Trophoblast cell (in vitro differentiated cells and primary cell): Measurements from ENCODE around the gene CRAMP1.

Experiments used
- DNase-seq, 2 donors: peaks; one replicate each; pipeline ENCODE4 v3.0.0-alpha.2; 2016
- H2AFZ ChIP-seq: 2 replicates; pipeline ENCODE4 v1.6.1; 2013; ENCODE audit warnings: low read length, moderate library complexity, mild to moderate bottlenecking; ENCODE audit not compliant: insufficient read depth, poor library complexity
- H2AK5ac ChIP-seq: 2 replicates; pipeline ENCODE4 v1.6.1; 2013; ENCODE audit warnings: mild to moderate bottlenecking, low read length
- H2BK120ac ChIP-seq: 2 replicates; pipeline ENCODE4 v1.6.1; 2013; ENCODE audit warnings: low read length, mild to moderate bottlenecking, moderate library complexity; ENCODE audit not compliant: insufficient read depth, poor library complexity
- H2BK12ac ChIP-seq: 2 replicates; pipeline ENCODE4 v1.6.1; 2013; ENCODE audit warnings: mild to moderate bottlenecking, low read length, moderate library complexity
- H2BK5ac ChIP-seq: 2 replicates; pipeline ENCODE4 v1.6.1; 2013; ENCODE audit warnings: low read length, low read depth, moderate library complexity, mild to moderate bottlenecking; ENCODE audit not compliant: poor library complexity
- H3K14ac ChIP-seq: 2 replicates; pipeline ENCODE4 v1.6.1; 2013; ENCODE audit warnings: mild to moderate bottlenecking, low read length
- H3K18ac ChIP-seq: 2 replicates; pipeline ENCODE4 v1.6.1; 2013; ENCODE audit warnings: mild to moderate bottlenecking, low read length
- H3K23ac ChIP-seq: 2 replicates; pipeline ENCODE4 v1.6.1; 2013; ENCODE audit warnings: low read length
- H3K27ac ChIP-seq: 2 replicates; pipeline ENCODE4 v1.5.1; 2013; ENCODE audit warnings: low read depth, mild to moderate bottlenecking, inconsistent platforms, low read length, moderate library complexity
- H3K27me3 ChIP-seq: 2 replicates; pipeline ENCODE4 v1.6.1; 2013; ENCODE audit warnings: inconsistent platforms, mild to moderate bottlenecking, low read length, moderate library complexity; ENCODE audit not compliant: insufficient read depth
- H3K36me3 ChIP-seq, 2 experiments: 1 replicate in 1 of 2; 2 replicates in 1 of 2; pipeline ENCODE4 v1.6.1; 2013; ENCODE audit warnings: low read length in 2 of 2, mild to moderate bottlenecking in 2 of 2, moderate library complexity in 1 of 2; ENCODE audit not compliant: insufficient read depth in 2 of 2, control insufficient read depth in 1 of 2
- H3K4ac ChIP-seq: 2 replicates; pipeline ENCODE4 v1.6.1; 2013; ENCODE audit warnings: low read depth, mild to moderate bottlenecking, low read length, moderate library complexity
- H3K4me1 ChIP-seq, 2 experiments: 1 replicate in 1 of 2; 2 replicates in 1 of 2; pipeline ENCODE4 v1.6.1; 2013; ENCODE audit warnings: low read length in 2 of 2, mild to moderate bottlenecking in 2 of 2, moderate library complexity in 1 of 2; ENCODE audit not compliant: insufficient read depth in 2 of 2, control insufficient read depth in 1 of 2
- H3K4me2 ChIP-seq: 2 replicates; pipeline ENCODE4 v1.6.1; 2013; ENCODE audit warnings: inconsistent platforms, mild to moderate bottlenecking, low read length, moderate library complexity
- H3K4me3 ChIP-seq: 2 replicates; pipeline ENCODE4 v1.5.1; 2013; ENCODE audit warnings: mild to moderate bottlenecking, low read depth, low read length, inconsistent platforms
- H3K79me1 ChIP-seq: one replicate; pipeline ENCODE4 v1.6.1; 2013; ENCODE audit warnings: low read length
- H3K79me2 ChIP-seq: 2 replicates; pipeline ENCODE4 v1.6.1; 2013; ENCODE audit warnings: low read length, mild to moderate bottlenecking; ENCODE audit not compliant: control insufficient read depth, insufficient read depth, poor library complexity
- H3K9ac ChIP-seq: 2 replicates; pipeline ENCODE4 v1.6.1; 2013; ENCODE audit warnings: mild to moderate bottlenecking, low read length
- H3K9me3 ChIP-seq: 2 replicates; pipeline ENCODE4 v1.6.1; 2013; ENCODE audit warnings: low read depth, mild to moderate bottlenecking, control low read depth, inconsistent platforms, low read length; ENCODE audit not compliant: insufficient read depth
- H4K12ac ChIP-seq: 2 replicates; pipeline ENCODE4 v1.6.1; 2013; ENCODE audit warnings: low read depth, mild to moderate bottlenecking, low read length, moderate library complexity
- H4K8ac ChIP-seq: 2 replicates; pipeline ENCODE4 v1.6.1; 2013; ENCODE audit warnings: low read depth, mild to moderate bottlenecking, low read length, moderate library complexity
- H4K91ac ChIP-seq: one replicate; pipeline ENCODE4 v1.6.1; 2013; ENCODE audit warnings: low read depth, mild to moderate bottlenecking, low read length, moderate library complexity
- WGBS: extraction: QIAGEN DNeasy Blood & Tissue Kit; methylation state at CpG from one replicate; pipeline ENCODE4 v1.1.7; 2013; ENCODE audit warnings: missing lambda C conversion rate; ENCODE audit not compliant: insufficient read length, insufficient coverage; ENCODE audit errors: extremely low coverage; 5-methylcytosine and 5-hydroxymethylcytosine counted together

The CRAMP1 gene

GRCh38 chr16:1613211-1613622 is 1.1 kb downstream of the CRAMP1 start:
- Histone ChIP-seq H2BK12ac (no peak overlapping the region), H3K4me2 (peak overlapping the region; percentile 98), H2AK5ac (no peak overlapping the region), H4K12ac (no peak overlapping the region), H2BK5ac (no peak overlapping the region), H3K18ac (no peak overlapping the region), H3K4me1 (peaks cover 19% of the 10 kb centered on the region in 2 experiments), H3K79me2 (peaks cover 20% of the 10 kb centered on the region), H4K8ac (no peak overlapping the region), H3K23ac (no peak overlapping the region), H3K27me3 (peaks cover 9% of the 10 kb centered on the region), H2BK120ac (no peak overlapping the region), H3K14ac (no peak overlapping the region), H3K27ac (no peak overlapping the region), H3K9me3 (no peaks in the 10 kb centered on the region), H3K4me3 (peak overlapping the region; percentile 90), H4K91ac (no peak overlapping the region), H2AFZ (no peak overlapping the region), H3K4ac (peak overlapping the region; percentile 66), H3K9ac (peak overlapping the region; percentile 20), H3K79me1 (peaks cover 15% of the 10 kb centered on the region), H3K36me3 (peaks cover 7 to 13% of the 10 kb centered on the region in 2 experiments)
- peak; percentile 42 to 64 for DNase-seq
- no CpG with 5 or more reads among the region's 20 CpGs for WGBS

GRCh38 chr16:1613728-1614455 is 1.7 kb downstream of the CRAMP1 start:
- no peak overlapping the region for H2AK5ac ChIP-seq
- H3K4ac ChIP-seq, result peak overlapping the region; percentile 37
- no peak overlapping the region for H3K18ac ChIP-seq
- H4K91ac ChIP-seq, result peak overlapping the region; percentile 28
- H3K14ac ChIP-seq, result no peak overlapping the region
- H2BK5ac ChIP-seq, result no peak overlapping the region
- peaks cover 19% of the 10 kb centered on the region in 2 experiments for H3K4me1 ChIP-seq
- peak overlapping the region; percentile 18 for H3K9ac ChIP-seq
- no peak overlapping the region for H2BK12ac ChIP-seq
- peak overlapping the region; percentile 98 for H3K4me2 ChIP-seq
- H3K23ac ChIP-seq, result no peak overlapping the region
- H3K9me3 ChIP-seq, result no peaks in the 10 kb centered on the region
- no peak overlapping the region for H2BK120ac ChIP-seq
- H3K79me2 ChIP-seq, result peaks cover 20% of the 10 kb centered on the region
- peaks cover 9% of the 10 kb centered on the region for H3K27me3 ChIP-seq
- no peak overlapping the region for H2AFZ ChIP-seq
- peaks cover 10 to 15% of the 10 kb centered on the region in 2 experiments for H3K36me3 ChIP-seq
- DNase-seq, result peak; percentile 61 to 74
- WGBS, result no CpG with 5 or more reads among the region's 72 CpGs
- H4K8ac ChIP-seq, result no peak overlapping the region
- H3K4me3 ChIP-seq, result peak overlapping the region; percentile 88
- H3K79me1 ChIP-seq, result peaks cover 15% of the 10 kb centered on the region
- H3K27ac ChIP-seq, result no peak overlapping the region
- H4K12ac ChIP-seq, result no peak overlapping the region

- peak overlapping the region; percentile 98 for H3K4me2 ChIP-seq
These were observed 2.4 kb downstream of the CRAMP1 start for GRCh38 chr16:1614456-1615102.

GRCh38 chr16:1615761-1616160 is 3.6 kb downstream of the CRAMP1 start:
- Histone ChIP-seq H3K79me2 (peaks cover 15% of the 10 kb centered on the region), H3K4me3 (no peak overlapping the region), H3K36me3 (peaks cover 18 to 28% of the 10 kb centered on the region in 2 experiments), H3K9ac (no peak overlapping the region), H3K27me3 (peaks cover 9% of the 10 kb centered on the region), H3K4me2 (peak overlapping the region; percentile 89), H3K4me1 (peaks cover 19 to 20% of the 10 kb centered on the region in 2 experiments), H4K8ac (no peak overlapping the region), H3K9me3 (no peaks in the 10 kb centered on the region), H2AFZ (no peak overlapping the region), H3K4ac (no peak overlapping the region), H2AK5ac (no peak overlapping the region), H3K23ac (no peak overlapping the region), H2BK120ac (no peak overlapping the region), H2BK5ac (no peak overlapping the region), H4K91ac (no peak overlapping the region), H3K27ac (no peak overlapping the region), H3K14ac (no peak overlapping the region), H4K12ac (no peak overlapping the region), H2BK12ac (no peak overlapping the region), H3K18ac (no peak overlapping the region), H3K79me1 (peaks cover 8% of the 10 kb centered on the region)
- no peak for DNase-seq
- WGBS, result no CpG with 5 or more reads among the region's 9 CpGs

More at GRCh38 chr16:1614456-1615102, 2.4 kb downstream of the CRAMP1 start:
- H3K4ac ChIP-seq, result peak overlapping the region; percentile 93
- no peaks in the 10 kb centered on the region for H3K9me3 ChIP-seq
- peak overlapping the region; percentile 92 for H3K14ac ChIP-seq
- peak overlapping the region; percentile 93 for H4K91ac ChIP-seq
- peak overlapping the region; percentile 96 for H4K8ac ChIP-seq
- peaks cover 9% of the 10 kb centered on the region for H3K27me3 ChIP-seq
- peak; percentile 25 to 57 for DNase-seq
- H2BK12ac ChIP-seq, result no peak overlapping the region
- H3K79me1 ChIP-seq, result peaks cover 15% of the 10 kb centered on the region
- peak overlapping the region; percentile 92 for H4K12ac ChIP-seq
- no CpG with 5 or more reads among the region's 80 CpGs for WGBS
- H3K27ac ChIP-seq, result no peak overlapping the region
- peak overlapping the region; percentile 92 for H3K18ac ChIP-seq
- peak overlapping the region; percentile 68 for H2BK120ac ChIP-seq
- no peak overlapping the region for H2BK5ac ChIP-seq
- H3K4me3 ChIP-seq, result peak overlapping the region; percentile 88
- peaks cover 11 to 17% of the 10 kb centered on the region in 2 experiments for H3K36me3 ChIP-seq
- H3K9ac ChIP-seq, result peak overlapping the region; percentile 96
- H3K23ac ChIP-seq, result no peak overlapping the region
- H3K79me2 ChIP-seq, result peaks cover 20% of the 10 kb centered on the region
- peaks cover 19% of the 10 kb centered on the region in 2 experiments for H3K4me1 ChIP-seq
- H2AK5ac ChIP-seq, result peak overlapping the region; percentile 87
- H2AFZ ChIP-seq, result peak overlapping the region; percentile 79
